ENCODE results near the gene CCDC3.

- TF ChIP-seq EZH2 (IDR thresholded peaks at IDR 0.05; ENCODE audit: insufficient read depth, poor library complexity, severe bottlenecking), result no peak
- no peak for TF ChIP-seq EZH2phosphoT487 (IDR thresholded peaks at IDR 0.05; ENCODE audit: insufficient read depth, low read depth)
These were observed 89.7 kb downstream of the CCDC3 start for GRCh38 chr10:12911795-12912194.
